Stimulated activated CD4-positive, alpha-beta T cell treated with anti-CD3 and anti-CD28 coated beads, Interleukin-15, amount 100 ng/mL, for 1 hour (primary cell): ENCODE data around the gene ERICH4.
"Not testable (repeated sequence)": the region's sequence is repeated elsewhere in the genome, so short reads cannot be mapped to it uniquely, and the experiment has no call there.

ENCODE experiments used
- DNase-seq, 2 donors: peaks; one replicate each; pipeline ENCODE4 v3.0.0-alpha.2; 2020; ENCODE audit warnings: low read depth in 1 of 2, low spot score in 1 of 2

ERICH4 gene

DNA sequence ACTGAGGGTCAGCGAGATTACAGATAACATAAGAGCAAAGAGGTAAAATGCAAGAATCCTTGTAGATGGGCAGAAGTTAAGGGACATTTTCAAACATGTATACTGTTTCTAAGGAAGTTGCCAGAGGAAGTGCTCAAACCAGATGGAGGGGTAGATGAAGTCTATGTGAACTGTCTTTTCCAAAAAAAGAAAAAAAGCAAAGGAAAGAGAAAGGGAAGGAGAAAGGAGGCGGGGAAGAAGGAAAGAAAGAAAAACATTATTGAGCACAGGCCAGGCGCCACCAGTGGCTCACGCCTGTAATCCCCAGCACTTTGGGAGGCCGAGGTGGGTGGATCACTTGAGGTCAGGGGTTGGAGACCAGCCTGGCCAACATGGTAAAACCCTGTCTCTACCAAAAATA, 8.5 kb upstream of the ERICH4 start:
- no peak for DNase-seq

GRCh38 chr19:41435376-41435775, 7.6 kb upstream of the ERICH4 start:
- not testable (repeated sequence) for DNase-seq

DNA sequence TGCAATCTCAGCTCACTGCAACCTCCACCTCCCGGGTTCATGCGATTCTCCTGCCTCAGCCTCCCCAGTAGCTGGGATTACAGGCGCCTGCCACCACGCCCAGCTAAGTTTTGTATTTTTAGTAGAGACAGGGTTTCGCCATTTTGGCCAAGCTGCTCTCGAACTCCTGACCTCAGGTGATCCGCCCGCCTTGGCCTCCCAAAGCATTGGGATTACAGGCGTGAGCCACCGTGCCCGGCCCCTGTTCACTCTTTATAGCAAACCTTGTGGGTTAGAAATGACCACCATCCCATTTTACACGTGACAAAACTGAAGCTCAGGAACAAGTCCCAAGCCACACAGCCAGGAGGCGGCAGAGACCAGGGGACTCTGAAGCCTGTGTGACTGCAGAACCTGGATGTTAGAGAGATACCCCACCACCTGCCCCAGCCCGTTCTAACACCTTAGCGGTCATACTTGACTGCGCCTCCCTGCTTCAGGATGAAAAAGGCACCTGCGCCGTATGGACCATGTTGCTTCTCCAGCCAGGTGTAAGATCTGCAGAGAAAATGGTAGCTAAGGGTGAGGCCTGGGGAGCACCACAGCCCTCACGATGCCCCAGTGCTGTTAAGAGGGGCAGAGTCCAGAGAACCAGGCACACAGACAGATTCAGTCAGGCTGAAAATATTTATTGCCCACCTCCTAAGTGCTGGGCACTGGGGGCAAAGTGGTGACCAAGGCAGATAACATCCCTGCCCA, 6.9 kb upstream of the ERICH4 start:
- DNase-seq: no peak

- DNase-seq: no peak
Observed at GRCh38 chr19:41436674-41436951, 6.3 kb upstream of the ERICH4 start.

- no peak for DNase-seq
Observed at GRCh38 chr19:41437944-41438574, 4.9 kb upstream of the ERICH4 start.

GRCh38 chr19:41439441-41440222, 3.3 kb upstream of the ERICH4 start, which contains the start of gene DMAC2:
TSS of gene DMAC2 (minus strand) at chr19:41439912. CDS start at chr19:41439899, 13 bp downstream.
- DNase-seq: peak; percentile 81 to 85

- no peak for DNase-seq
Observed at GRCh38 chr19:41441321-41441945, 1.5 kb upstream of the ERICH4 start.

DNA sequence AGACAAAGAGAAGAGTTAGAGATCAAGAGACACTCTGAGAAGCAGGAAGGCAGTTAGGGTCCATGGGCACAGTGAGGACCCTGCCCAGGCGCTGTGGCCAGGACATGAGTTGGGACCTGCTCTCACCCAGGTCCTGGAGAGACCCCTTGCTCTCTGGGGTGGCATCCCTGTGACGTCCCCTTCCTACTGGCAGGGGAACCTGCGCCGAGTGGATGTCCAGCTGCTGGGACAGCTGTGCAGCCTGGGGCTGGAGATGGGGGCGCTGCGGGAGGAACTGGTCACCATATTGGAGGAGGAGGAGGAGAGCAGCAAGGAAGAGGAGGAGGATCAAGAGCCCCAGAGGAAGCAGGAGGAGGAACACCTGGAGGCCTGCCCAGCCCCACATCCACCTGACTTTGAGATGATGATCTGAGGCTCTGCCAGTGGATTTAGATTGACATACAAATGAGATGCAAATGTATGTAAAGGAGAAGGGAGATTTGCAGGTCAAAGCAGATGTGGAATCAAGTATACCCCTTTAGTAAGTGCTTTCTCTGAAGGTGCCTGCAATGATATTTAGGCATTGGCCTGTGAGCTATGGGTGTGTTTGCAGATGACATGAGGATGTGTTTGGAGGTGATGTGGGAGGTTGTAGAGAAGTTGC, 978 bp downstream of the ERICH4 start:
- no peak for DNase-seq

GRCh38 chr19:41445575-41445974, 2.6 kb downstream of the ERICH4 start:
- DNase-seq: no peak

DNA sequence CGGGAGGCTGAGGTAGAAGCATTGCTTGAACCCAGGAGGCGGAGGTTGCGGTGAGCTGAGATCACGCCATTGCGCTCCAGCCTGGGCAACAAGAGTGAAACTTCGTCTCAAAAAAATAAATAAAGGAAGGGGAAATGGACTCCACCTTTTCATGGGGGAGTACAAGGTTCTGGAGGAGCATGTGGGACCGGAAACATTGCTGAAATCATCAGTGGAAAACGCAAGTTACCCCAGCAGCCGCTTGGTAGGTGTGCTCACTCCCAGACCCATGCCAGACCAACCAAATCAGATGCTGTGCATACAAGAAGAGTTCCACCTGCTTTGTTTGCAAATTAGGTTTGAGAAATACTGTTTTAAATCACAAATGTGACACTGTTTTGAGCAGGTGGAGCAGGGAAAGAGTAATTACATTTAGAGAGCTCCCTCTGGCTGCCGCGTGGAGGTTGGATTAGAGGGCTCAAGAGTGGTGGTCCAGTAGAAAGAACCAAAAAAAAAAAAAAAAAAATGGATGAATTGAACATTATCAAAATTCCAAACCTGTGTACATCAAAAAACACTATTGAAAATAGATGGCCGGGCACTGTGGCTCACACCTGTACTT, 4.9 kb downstream of the ERICH4 start:
- no peak for DNase-seq

DNA sequence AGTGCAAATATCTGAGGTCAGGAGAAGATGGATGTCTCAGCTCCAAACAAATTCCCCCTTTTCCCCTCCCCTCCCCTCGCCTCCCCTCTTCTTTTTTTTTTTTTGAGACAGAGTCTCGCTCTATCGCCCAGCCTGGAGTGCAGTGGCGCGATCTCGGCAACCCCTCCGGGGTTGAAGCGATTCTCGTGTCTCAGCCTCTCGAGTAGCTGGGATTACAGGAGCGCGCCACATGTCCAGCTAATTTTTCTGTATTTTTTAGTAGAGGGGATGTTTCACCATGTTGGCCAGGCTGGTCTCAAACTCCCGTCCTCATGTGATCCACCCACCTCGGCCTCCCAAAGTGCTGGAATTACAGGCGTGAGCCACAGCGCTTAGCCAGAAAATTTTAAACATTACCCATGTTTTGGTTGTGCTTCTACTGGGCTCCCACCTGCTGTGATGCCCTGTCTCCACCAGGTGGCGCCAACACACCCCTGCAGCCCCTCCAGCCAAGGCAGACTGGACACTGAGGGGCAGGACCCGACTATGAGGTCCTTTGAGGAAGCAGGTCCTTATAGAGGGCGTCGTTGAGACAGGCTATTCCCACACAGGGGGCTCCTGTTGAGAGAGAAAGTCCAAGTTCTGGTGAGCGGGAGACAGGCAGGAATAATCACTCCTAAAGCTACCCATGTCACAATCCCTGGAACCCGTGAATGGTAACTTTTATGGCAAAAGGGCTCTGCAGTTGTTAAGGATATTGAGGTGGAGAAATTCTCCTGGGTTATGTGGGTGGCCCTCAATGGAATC, 6.3 kb downstream of the ERICH4 start:
- DNase-seq: peak; percentile 52 to 56

GRCh38 chr19:41449865-41450178, 6.9 kb downstream of the ERICH4 start:
- no peak for DNase-seq

DNA sequence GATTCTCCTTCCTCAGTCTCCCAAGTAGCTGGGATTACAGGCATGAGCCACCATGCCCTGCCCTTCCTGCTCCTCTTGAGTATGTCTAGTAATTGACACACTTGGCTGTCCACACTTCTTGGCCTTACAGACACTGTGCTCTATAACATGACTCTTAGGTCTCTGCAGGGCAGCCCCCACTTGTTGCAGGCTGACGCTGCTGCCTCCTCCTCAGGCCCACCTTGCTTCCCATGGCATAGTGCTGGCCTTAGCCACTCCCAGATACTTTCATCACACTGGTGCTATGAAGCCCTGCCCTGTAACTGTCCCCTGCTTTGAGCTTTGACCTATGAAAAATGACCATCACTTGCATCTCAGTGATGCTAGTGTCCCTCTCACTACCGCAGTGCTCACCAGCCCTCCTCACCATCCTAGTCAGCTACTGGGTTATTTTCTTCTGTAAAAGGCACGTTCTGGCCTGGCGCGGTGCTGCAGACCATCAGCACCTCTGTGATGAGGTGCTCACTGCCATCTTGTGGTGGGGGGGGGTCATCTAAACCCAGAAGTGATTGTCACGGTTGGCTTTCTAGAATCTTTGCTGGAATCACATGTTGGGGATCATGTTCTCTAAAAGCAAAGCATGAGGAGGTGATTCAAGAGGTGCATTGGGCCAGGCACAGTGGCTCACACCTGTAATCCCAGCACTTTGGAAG, 9.8 kb downstream of the ERICH4 start:
- no peak for DNase-seq

- DNase-seq: no peak
Observed at GRCh38 chr19:41455936-41456335, 13.0 kb downstream of the ERICH4 start.

- DNase-seq: no peak
Observed at GRCh38 chr19:41456342-41456918, 13.5 kb downstream of the ERICH4 start.

GRCh38 chr19:41457241-41457640, 14.3 kb downstream of the ERICH4 start:
- no peak for DNase-seq

DNA sequence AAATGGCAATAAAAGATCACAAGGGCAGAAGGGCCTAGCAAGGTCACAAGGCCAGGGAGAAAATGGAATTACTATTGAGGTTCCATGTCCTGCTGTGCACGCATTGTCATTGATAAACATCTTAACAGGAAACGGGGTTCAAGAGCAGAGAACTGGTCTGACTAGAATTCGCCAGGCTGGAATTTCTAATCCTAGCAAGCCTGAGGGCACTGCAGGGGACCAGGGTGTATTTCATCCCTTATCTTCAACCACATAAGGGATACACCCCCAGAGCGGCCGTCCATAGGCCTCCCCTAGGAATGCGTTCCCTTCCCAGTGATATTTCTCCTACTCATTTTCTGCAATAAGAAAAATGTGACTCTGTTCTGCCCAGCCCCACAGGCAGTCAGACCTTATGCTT, 19.5 kb downstream of the ERICH4 start:
- DNase-seq: no peak

DNA sequence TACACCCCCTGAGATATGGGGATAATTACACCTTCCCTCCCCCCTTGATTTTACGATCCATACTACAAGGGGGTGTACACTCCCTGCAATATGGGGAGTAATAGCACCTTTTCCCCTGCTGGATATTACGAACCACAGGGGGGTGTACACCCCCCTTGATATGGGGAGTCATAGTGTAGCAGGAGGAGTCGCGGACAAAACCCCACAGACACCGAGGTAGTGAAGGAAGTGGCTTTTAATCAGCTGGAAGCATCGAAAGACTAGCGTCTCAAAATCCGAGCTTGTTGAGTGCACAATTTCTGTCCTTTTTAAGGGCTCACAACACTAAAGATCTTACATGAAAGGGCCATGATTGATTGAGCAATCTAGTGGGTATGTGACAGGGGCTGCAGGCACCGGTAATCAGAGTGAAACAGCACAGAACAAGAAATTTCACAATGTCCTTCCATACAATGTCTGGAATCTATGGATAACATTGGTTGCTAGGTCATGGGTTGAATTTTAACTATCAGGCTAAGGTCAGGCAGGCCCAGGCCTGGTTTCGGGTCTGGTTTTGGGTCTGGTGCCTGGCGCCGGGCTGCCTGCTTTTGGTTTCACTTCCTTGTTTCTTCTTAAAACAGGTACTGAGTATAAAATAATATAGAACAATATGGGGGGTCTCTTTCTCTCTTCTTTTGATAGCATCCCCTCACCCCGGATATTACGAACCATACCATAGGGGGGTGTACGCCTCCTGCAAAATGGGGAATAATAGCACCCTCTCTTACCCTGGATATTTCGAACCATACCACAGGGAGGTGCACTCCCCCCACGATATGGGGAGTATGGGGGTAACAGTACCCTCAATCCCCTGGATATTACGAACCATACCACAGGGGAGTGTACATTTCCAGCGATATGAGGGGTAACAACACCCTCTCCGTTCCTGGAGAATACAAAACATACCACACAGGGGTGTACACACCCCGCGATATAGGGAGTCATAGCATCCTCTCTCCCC, 20.6 kb downstream of the ERICH4 start:
- DNase-seq: not testable (repeated sequence)
